Gastrocnemius medialis (tissue), 4 donors: ENCODE results near the gene CAB39.

Experiments
- POLR2A ChIP-seq, 2 donors: fragments of 450-650 bp; IDR thresholded peaks; one replicate each; pipeline ENCODE4 v1.6.1; 2017; ENCODE audit warnings: antibody characterized with exemption in 2 of 2, mild to moderate bottlenecking in 2 of 2, moderate library complexity in 2 of 2
- TF ChIP-seq, protein P1 (sequence below), 5 experiments: fragments of 450-650 bp in 3 of 5; fragments of 200-600 bp in 2 of 5; sonication (generic) in 2 of 5; IDR thresholded peaks in 4 of 5; conservative IDR thresholded peaks in 1 of 5; 1 replicate in 4 of 5; 2 replicates in 1 of 5; pipeline ENCODE4 v1.5.1; 2016 to 2019; ENCODE audit warnings: antibody characterized with exemption in 5 of 5, mild to moderate bottlenecking in 3 of 5, moderate library complexity in 3 of 5

DNA sequence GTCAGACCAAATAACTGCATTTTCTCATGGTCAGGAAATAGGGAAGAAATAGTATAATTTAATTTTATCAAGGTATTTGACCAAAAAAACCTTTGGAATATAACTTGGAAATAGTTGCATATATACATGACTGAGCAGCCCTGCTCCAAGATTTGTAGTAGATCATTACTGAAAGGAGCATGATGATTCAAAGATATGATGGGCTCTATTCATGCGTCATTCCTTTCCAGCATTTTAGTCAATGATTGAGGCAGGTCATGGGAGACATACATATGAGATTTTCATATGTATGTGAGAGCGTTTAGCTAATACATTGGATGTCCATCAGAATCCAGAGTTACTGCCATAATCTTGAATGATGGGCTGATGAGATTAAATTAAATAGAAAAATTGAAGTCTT is 74.5 kb downstream of the CAB39 start:
- no peak for TF ChIP-seq POLR2A (IDR thresholded peaks at IDR 0.05)
- TF ChIP-seq, protein P1, sequence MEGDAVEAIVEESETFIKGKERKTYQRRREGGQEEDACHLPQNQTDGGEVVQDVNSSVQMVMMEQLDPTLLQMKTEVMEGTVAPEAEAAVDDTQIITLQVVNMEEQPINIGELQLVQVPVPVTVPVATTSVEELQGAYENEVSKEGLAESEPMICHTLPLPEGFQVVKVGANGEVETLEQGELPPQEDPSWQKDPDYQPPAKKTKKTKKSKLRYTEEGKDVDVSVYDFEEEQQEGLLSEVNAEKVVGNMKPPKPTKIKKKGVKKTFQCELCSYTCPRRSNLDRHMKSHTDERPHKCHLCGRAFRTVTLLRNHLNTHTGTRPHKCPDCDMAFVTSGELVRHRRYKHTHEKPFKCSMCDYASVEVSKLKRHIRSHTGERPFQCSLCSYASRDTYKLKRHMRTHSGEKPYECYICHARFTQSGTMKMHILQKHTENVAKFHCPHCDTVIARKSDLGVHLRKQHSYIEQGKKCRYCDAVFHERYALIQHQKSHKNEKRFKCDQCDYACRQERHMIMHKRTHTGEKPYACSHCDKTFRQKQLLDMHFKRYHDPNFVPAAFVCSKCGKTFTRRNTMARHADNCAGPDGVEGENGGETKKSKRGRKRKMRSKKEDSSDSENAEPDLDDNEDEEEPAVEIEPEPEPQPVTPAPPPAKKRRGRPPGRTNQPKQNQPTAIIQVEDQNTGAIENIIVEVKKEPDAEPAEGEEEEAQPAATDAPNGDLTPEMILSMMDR (IDR thresholded peaks at IDR 0.05 in 4 of 5, conservative IDR thresholded peaks at IDR 0.05 in 1 of 5): no peak
